HG03521 (cell line): ENCODE data around the gene ZNF217.
"Not testable (repeated sequence)": the region's sequence is repeated elsewhere in the genome, so short reads cannot be mapped to it uniquely, and the experiment has no call there.

Experiments
- ATAC-seq: cut with Tn5 transposase; IDR thresholded peaks from one replicate; pipeline ENCODE4 v1.9.1; 2021; ENCODE audit warnings: mild to moderate bottlenecking, moderate library complexity; ENCODE audit not compliant: unreplicated experiment

The ZNF217 gene

GRCh38 chr20:53598140-53599043 is 4.8 kb upstream of the ZNF217 start:
- no peak for ATAC-seq

GRCh38 chr20:53597521-53598120 is 4.0 kb upstream of the ZNF217 start:
- ATAC-seq = no peak

- no peak for ATAC-seq
These were observed 3.4 kb upstream of the ZNF217 start for GRCh38 chr20:53597030-53597482.

GRCh38 chr20:53596189-53597001 is 2.8 kb upstream of the ZNF217 start:
- not testable (repeated sequence) for ATAC-seq

- ATAC-seq = not testable (repeated sequence)
These were observed 2.1 kb upstream of the ZNF217 start for GRCh38 chr20:53595742-53596141.

GRCh38 chr20:53595018-53595378 is 1.4 kb upstream of the ZNF217 start:
- ATAC-seq = no peak

GRCh38 chr20:53594068-53595017 is 704 bp upstream of the ZNF217 start:
- ATAC-seq = peak; percentile 67

- ATAC-seq = no peak
These were observed 610 bp downstream of the ZNF217 start for GRCh38 chr20:53592992-53593465.

GRCh38 chr20:53592454-53592991 is 1.1 kb downstream of the ZNF217 start:
- ATAC-seq = not testable (repeated sequence)

- ATAC-seq = not testable (repeated sequence)
These were observed 1.6 kb downstream of the ZNF217 start for GRCh38 chr20:53591941-53592441.

GRCh38 chr20:53591206-53591741 is 2.4 kb downstream of the ZNF217 start:
- not testable (repeated sequence) for ATAC-seq

- not testable (repeated sequence) for ATAC-seq
These were observed 3.0 kb downstream of the ZNF217 start for GRCh38 chr20:53590608-53591007.

- ATAC-seq = not testable (repeated sequence)
These were observed 3.5 kb downstream of the ZNF217 start for GRCh38 chr20:53590122-53590521.

- ATAC-seq = not testable (repeated sequence)
These were observed 4.1 kb downstream of the ZNF217 start for GRCh38 chr20:53589321-53590065.

GRCh38 chr20:53587157-53587703 is 6.4 kb downstream of the ZNF217 start:
- ATAC-seq = not testable (repeated sequence)

GRCh38 chr20:53586640-53587039 is 7.0 kb downstream of the ZNF217 start:
- no peak for ATAC-seq

- ATAC-seq = not testable (repeated sequence)
These were observed 7.7 kb downstream of the ZNF217 start for GRCh38 chr20:53585910-53586309.

- ATAC-seq = not testable (repeated sequence)
These were observed 8.6 kb downstream of the ZNF217 start for GRCh38 chr20:53585004-53585569.
